Measurements from ENCODE around the gene ANO1. TPM values are rescaled to one million over a fixed set of nuclear protein-coding genes. Genes with fewer than 3 reads are reported as not detected.

Gene ANO1
- total RNA-seq, 1 donor = 0.36 TPM

DNA sequence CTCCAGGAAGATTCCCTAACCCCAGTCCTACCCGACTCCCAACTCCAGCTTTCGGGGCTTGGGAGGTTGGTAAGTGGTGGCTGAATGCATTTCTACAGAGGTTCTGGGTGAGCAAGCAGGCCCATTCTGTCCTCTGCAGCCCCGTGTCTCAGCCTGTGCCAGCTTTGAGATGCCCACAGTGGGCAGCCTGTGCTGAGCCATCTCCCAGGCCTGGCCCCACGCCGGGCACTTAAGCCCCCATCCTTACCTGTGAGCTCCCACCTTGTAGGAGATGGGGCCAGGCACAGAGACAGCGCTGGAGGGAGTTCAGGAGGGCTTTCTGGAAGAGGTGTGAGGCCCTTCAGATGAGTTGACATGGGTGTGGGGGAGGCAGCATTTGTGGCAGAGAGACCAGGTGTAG is 54.5 kb downstream of the ANO1 start:
- TF ChIP-seq, protein P1, sequence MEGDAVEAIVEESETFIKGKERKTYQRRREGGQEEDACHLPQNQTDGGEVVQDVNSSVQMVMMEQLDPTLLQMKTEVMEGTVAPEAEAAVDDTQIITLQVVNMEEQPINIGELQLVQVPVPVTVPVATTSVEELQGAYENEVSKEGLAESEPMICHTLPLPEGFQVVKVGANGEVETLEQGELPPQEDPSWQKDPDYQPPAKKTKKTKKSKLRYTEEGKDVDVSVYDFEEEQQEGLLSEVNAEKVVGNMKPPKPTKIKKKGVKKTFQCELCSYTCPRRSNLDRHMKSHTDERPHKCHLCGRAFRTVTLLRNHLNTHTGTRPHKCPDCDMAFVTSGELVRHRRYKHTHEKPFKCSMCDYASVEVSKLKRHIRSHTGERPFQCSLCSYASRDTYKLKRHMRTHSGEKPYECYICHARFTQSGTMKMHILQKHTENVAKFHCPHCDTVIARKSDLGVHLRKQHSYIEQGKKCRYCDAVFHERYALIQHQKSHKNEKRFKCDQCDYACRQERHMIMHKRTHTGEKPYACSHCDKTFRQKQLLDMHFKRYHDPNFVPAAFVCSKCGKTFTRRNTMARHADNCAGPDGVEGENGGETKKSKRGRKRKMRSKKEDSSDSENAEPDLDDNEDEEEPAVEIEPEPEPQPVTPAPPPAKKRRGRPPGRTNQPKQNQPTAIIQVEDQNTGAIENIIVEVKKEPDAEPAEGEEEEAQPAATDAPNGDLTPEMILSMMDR (IDR thresholded peaks at IDR 0.05; ENCODE audit: insufficient read depth, low read length) = no peak
- DNase-seq (ENCODE audit: low read depth) = no peak
- H3K4me3 ChIP-seq (ENCODE audit: low read depth, low read length) = no peak overlapping the region

DNA sequence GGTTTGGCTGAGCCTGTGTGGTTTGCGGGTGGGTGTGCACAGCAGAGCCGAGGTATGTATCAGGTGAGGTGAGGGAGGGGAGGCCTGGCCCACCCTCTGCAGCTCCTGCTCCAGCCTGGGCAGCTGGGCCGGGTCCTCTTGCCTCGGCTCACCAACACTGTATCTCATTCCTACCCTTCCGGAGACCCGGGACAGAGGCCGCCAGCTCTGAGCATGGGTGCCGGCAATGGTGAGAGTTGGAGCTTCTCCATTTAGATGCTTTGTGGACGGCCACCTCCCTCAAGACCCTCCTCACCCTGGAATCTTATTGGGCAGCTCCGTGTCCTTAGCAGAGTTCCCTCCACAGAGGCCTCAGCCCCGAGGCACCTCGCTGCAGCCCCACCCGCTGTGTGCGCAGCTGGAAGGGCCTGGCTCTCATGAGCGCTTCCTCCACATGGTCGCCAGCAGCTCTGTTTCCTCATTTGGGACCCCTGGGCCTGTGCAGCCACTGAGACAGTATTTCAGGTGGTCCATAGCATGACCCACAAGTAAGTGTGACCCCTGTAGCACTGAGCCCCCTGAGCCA is 55.7 kb downstream of the ANO1 start:
- TF ChIP-seq, protein P1 (IDR thresholded peaks at IDR 0.05; ENCODE audit: insufficient read depth, low read length) = no peak
- no peak for DNase-seq (ENCODE audit: low read depth)
- H3K4me3 ChIP-seq (ENCODE audit: low read depth, low read length) = no peak overlapping the region

DNA sequence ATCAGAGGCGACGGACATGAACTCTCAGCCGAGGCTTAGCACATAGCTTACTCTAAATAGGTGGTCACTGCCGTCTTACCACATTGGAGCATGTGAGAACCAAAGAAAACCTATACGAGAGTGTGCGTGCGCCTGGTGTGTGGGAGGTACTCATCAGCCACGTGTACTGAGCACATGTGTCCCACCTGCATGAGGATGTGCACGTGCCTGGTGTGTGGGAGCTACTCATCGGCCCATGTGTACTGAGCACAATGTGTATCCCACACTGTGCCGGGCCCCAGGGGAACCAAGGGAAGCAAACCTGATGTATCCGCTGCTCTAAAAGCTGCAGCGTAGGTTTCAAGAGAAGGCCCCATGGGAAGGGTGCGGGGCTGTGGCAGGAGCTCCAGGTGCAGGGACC is 56.4 kb downstream of the ANO1 start:
- TF ChIP-seq, protein P1 (IDR thresholded peaks at IDR 0.05; ENCODE audit: insufficient read depth, low read length) = no peak
- no peak overlapping the region for H3K4me3 ChIP-seq (ENCODE audit: low read depth, low read length)
- DNase-seq (ENCODE audit: low read depth) = no peak

DNA sequence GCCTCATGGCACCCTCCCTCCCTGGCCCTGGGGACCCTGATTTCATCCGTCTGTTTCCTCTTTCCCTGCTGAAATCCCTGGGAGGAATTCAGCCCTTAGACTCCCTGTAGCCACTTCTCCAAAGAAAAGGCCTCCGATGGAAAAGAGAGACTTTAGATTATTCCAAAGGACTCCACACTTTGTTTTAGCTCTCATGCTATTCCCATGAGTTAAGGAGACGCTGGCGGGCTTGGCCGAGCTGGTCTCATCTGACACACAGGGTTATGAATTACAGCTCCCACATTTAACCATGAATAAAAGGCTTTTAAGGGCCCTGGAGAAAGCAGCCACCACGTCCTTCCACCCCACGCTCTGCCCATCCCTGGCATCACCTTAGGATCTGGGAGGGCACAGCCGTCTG is 57.0 kb downstream of the ANO1 start:
- H3K4me3 ChIP-seq (ENCODE audit: low read depth, low read length) = peak overlapping the region; percentile 51
- DNase-seq (ENCODE audit: low read depth) = no peak
- TF ChIP-seq, protein P1 (IDR thresholded peaks at IDR 0.05; ENCODE audit: insufficient read depth, low read length) = no peak

DNA sequence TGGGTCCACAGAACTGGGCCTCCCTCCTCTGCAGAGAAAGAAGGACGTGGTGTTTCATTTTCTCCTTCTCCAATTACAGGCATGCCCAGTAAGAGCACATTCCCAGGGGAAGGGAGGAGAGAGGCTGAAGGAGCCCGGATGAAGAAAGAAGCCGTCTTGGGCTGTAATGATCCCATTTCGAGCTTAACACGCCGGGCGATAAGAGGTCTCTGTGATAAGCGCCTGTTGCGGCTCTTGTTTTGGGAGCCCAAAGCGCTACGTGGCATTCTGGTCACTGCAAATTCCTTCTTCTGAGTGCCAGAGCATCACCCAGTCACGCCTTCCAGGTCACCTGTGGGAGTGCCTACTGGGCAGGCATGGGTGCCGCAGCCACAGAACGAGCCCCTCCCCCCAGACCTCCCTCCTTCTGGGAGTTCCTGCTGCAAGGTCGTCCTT is 57.5 kb downstream of the ANO1 start:
- TF ChIP-seq, protein P1 (IDR thresholded peaks at IDR 0.05; ENCODE audit: insufficient read depth, low read length) = no peak
- peak overlapping the region; percentile 51 for H3K4me3 ChIP-seq (ENCODE audit: low read depth, low read length)
- DNase-seq (ENCODE audit: low read depth) = peak; percentile 70

DNA sequence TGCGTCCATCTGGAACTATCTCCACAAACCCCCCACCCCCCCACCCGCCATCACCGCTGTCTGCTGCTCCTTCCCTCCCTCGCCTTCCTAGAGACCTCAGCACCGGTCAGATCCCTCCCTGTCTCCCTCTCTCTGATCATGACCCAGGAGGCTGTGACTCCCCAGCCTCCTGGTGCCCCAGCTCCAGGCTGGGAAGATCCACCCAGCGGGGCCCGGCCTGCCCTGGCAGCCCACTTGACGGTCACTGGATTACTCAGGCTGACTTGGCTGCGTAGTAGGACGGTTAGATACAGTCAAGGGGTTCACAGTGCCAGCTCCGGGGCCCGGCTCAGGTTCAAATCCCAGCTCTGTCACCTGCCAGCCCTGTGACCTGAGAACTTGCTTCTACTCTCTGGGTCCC is 59.3 kb downstream of the ANO1 start:
- DNase-seq (ENCODE audit: low read depth) = no peak
- no peak overlapping the region for H3K4me3 ChIP-seq (ENCODE audit: low read depth, low read length)
- TF ChIP-seq, protein P1 (IDR thresholded peaks at IDR 0.05; ENCODE audit: insufficient read depth, low read length) = no peak

DNA sequence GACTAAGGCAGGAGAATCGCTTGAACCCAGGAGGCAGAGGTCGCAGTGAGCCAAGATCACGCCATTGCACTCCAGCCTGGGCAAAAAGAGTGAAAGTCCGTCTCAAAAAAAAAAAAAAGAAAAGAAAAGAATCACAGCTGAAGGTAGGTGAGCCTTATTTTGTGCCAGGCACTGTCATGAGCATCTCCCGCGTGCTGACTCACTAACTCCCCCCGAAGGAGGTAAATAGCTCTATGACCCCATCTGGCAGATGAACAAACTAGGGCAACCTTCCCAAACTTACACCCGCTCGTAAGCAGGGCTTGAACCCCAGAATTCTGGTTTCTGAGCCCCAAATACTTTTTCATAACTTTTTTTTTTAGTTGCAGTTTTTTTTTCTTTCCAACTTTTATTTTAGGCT is 60.3 kb downstream of the ANO1 start:
- TF ChIP-seq, protein P1 (IDR thresholded peaks at IDR 0.05; ENCODE audit: insufficient read depth, low read length) = no peak
- H3K4me3 ChIP-seq (ENCODE audit: low read depth, low read length) = no peak overlapping the region
- no peak for DNase-seq (ENCODE audit: low read depth)

All from fibroblast of the aortic adventitia (primary cell).